Activated naive CD4-positive, alpha-beta T cell treated with anti-CD3 and anti-CD28 coated beads for 36 hours (primary cell): Measurements from ENCODE around the gene TEX50. TPM values are rescaled to one million over a fixed set of nuclear protein-coding genes. Genes with fewer than 3 reads are reported as not detected.
"Not testable (repeated sequence)": the region's sequence is repeated elsewhere in the genome, so short reads cannot be mapped to it uniquely, and the experiment has no call there.

Source experiments
- CTCF ChIA-PET: fragments of 350-600 bp; sonication (Branson Sonifier 250); formaldehyde crosslinking; loops from one replicate; lab custom pipeline; 2021; ENCODE audit warnings: antibody characterized with exemption; lab: Charles Lee
- DNase-seq: peaks from one replicate; pipeline ENCODE4 v3.0.0-alpha.2; 2020
- H3K27ac Mint-ChIP-seq: one replicate; pipeline ENCODE4 v1.8.0; 2021; ENCODE audit warnings: mild to moderate bottlenecking, mixed read lengths
- H3K27me3 Mint-ChIP-seq: one replicate; pipeline ENCODE4 v1.8.0; 2021; ENCODE audit warnings: low read depth, mixed read lengths
- H3K36me3 Mint-ChIP-seq: one replicate; pipeline ENCODE4 v1.8.0; 2021; ENCODE audit warnings: low read depth, mixed read lengths
- H3K4me1 Mint-ChIP-seq: one replicate; pipeline ENCODE4 v1.8.0; 2021; ENCODE audit warnings: low read depth, mixed read lengths
- H3K4me3 Mint-ChIP-seq: one replicate; pipeline ENCODE4 v1.8.0; 2021; ENCODE audit warnings: mild to moderate bottlenecking, moderate library complexity, mixed read lengths
- H3K9me3 Mint-ChIP-seq: one replicate; pipeline ENCODE4 v1.8.0; 2021; ENCODE audit warnings: mixed read lengths
- intact Hi-C: fragments of 100-400 bp; cut with micrococcal nuclease; formaldehyde crosslinking; loops from one replicate; pipeline ENCODE4 v1.15.1; 2023
- total RNA-seq, 2 experiments: library from RNA; stranded (reverse); gene quantifications; one replicate each; pipeline ENCODE4 v1.2.3, GENCODE V29; 2021

Gene TEX50
- total RNA-seq, 2 experiments from 2014 or later, result not detected

DNA sequence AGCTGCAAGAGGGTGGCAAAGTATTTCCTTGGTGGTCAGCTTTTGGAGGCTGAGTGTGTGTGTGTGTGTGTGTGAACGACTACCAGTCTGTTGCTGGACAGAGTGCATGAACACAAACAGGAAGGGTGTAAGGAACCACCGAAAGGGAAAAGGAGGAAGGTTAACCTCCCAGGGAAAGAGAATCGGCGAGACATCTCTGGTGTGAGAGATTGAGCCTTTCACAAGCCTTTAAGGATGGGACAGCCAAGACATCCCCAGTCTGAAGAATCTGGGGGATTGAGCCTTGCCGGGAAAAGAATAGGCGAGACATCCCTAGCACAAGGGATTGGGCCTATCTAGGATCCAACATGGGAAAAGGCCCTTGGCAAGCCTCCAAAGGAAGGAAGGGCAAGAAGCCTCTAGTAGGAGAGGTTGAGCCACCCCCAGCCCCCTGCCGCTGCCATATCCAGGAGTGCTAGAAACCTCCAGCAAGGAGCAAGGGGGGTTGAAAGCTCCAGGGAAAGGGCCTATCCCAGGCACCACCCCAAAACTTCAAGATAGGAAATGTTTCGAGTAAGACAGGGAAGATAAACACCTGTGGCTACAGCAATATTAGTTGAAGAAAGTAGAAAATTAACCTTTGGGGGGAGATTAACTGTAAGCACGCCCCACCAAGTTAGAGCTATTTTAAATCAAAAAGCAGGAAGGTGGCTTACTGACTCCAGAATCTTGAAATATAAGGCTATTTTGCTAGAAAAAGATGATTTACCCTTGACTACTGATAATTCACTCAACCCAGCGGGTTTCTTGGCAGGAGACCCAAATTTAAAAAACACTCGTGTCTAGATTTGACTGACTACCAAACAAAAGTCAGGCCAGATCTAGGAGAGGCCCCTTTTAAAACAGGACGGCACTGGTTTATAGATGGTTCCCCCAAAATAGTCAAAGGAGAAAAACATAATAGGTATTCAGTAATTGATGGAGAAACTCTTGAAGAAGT lies 3.2 kb downstream of the TEX50 start:
- no peak for DNase-seq
- H3K27ac Mint-ChIP-seq, result no peak overlapping the region
- H3K27me3 Mint-ChIP-seq, result no peaks in the 10 kb centered on the region
- peaks cover 10% of the 10 kb centered on the region for H3K9me3 Mint-ChIP-seq
- no peaks in the 10 kb centered on the region for H3K36me3 Mint-ChIP-seq
- H3K4me3 Mint-ChIP-seq, result no peak overlapping the region
- intact Hi-C loops, result no loop called here
- H3K4me1 Mint-ChIP-seq, result no peaks in the 10 kb centered on the region
- CTCF ChIA-PET, result no interaction called here

DNA sequence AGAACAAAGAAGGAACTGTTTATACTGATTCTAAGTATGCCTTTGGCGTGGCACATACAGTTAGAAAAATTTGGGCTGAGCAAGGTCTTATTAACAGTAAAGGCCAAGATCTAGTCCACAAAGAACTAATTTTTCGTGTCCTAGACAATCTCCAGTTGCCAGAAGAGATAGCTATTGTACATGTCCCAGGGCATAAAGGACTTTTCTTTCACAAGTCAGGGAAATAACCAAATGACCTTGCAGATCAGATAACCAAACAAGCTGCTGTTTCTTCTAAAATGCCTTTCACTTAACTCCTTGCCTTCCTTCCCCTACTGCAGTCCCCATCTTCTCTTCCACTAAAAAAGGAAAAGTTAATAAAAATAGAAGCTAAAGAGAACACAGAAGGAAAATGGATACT lies 4.0 kb downstream of the TEX50 start:
- Mint-ChIP-seq H3K9me3 (peaks cover 10% of the 10 kb centered on the region), H3K4me1 (no peaks in the 10 kb centered on the region), H3K4me3 (no peak overlapping the region), H3K36me3 (no peaks in the 10 kb centered on the region), H3K27me3 (no peaks in the 10 kb centered on the region), H3K27ac (no peak overlapping the region)
- no peak for DNase-seq
- intact Hi-C loops, result no loop called here
- CTCF ChIA-PET, result no interaction called here

DNA sequence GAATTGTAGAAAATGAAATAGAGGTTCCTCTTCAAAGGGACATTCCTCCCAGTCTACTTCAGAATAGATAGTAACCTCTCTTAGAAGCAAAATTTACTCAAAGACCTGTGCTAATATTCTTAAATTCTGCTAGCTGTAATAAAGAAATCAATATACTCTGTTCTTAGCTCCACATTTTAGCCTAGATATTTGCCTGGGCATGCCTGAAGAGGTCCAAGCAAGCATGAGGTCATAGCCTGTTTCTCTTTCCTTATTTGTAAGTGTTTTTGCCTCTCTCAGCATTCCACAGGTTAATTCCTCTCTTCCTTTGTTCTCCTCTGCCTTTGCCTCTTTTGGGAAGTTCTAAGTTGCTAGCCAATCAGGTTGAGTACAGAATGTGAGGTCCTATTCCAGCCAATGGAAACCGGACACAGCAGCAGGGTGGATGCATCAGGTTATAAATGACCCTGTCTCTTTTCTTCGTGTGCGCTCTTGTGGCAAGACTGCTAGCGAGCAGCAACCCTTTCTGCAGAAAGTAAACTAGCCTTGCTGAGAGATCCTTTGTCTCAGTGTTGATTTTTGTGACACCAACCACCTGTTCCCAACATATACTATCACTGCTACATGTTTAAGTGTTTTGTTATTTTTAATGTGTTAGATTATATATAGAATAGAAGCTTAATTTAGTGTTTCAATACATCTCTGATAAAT lies 7.5 kb downstream of the TEX50 start:
- H3K4me3 Mint-ChIP-seq, intact Hi-C loops: not testable (repeated sequence)

DNA sequence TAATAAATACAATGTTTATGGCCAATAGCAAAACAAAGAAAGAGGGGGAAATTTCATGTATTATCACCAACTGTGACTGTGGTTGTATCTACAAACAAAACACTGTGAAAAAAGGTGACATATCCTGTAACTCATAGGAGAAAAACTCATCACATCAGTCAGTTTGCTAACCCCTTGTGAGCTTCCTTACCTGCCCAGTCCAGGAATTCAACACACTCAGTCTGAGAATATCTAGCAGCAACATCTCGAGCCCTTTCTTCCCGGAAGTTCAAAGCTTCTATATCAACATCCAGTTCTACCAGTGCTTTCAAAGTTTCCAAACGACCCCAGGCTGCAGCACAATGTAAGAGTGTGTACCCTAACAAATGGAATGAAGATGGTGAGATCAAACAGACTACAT lies 11.5 kb downstream of the TEX50 start:
- Mint-ChIP-seq H3K27ac (no peak overlapping the region), H3K4me1 (no peaks in the 10 kb centered on the region), H3K4me3 (no peak overlapping the region), H3K9me3 (peaks cover 3% of the 10 kb centered on the region), H3K36me3 (no peaks in the 10 kb centered on the region), H3K27me3 (no peaks in the 10 kb centered on the region)
- intact Hi-C loops, result no loop called here
- CTCF ChIA-PET, result no interaction called here
- DNase-seq, result no peak

More for the DNA sequence above, 7.5 kb downstream of the TEX50 start:
- H3K9me3 Mint-ChIP-seq, H3K4me1 Mint-ChIP-seq, H3K36me3 Mint-ChIP-seq, CTCF ChIA-PET, DNase-seq, H3K27me3 Mint-ChIP-seq: not testable (repeated sequence)
- peak overlapping the region; percentile 7 for H3K27ac Mint-ChIP-seq

DNA sequence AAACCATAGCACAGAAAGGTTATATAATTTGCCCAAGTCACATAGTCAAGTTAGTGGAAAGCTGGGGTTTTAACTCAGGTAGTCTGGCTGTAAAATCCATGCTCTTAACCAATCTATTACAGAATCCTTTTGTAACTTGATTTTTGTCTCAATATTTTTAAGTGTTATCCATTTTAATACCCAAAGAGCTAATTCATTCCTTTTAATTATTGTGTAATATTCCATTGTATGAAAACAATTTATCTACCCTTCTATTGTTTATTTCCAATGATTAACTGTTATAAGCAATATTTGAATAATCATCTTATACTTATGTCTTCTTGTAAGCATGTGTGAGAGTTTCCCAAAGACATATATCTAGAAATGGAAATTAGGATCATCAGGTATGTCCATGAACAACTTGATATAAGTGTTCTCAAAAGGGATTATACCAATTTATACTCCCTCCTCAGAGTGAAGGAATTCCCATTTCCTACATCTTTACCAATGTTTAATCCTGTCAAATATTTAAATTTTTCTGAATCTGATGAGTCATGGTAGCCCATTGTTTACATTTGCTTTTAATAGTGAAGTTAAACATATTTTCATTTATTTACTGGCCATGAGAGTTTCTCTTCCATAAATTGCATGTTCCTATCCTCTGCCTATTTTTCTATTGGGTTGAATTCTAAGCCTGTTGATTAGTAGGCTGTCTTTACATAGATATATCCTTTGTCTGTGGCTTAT lies 13.9 kb downstream of the TEX50 start:
- Mint-ChIP-seq H3K27ac (no peak overlapping the region), H3K4me3 (no peak overlapping the region), H3K36me3 (no peaks in the 10 kb centered on the region), H3K27me3 (no peaks in the 10 kb centered on the region), H3K4me1 (no peaks in the 10 kb centered on the region), H3K9me3 (peaks cover 2% of the 10 kb centered on the region)
- intact Hi-C loops, result no loop called here
- DNase-seq, result no peak
- CTCF ChIA-PET, result interaction anchor here (0.6 kb wide), 1 partner anchor 117 kb away, joined by 3 read pairs; no protein-coding TSS in a partner anchor

DNA sequence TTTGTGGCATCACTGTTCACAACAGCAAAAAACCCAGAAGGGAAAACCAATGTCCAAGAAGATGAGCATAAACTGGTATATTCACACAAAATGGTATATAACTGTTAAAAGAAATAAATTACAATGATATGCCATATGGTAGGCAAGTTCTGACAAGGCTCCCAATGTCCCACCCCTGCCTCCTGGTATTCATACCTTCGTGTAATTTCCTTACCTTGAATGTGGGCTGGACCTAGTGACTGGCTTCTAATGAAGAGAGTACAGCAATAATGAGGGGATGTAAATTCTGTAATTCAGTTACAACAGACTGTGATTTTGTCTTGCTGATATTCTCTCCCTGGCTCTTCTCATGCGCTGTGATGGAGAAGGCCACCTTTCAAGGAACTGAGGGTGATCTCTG lies 25.2 kb downstream of the TEX50 start:
- H3K27me3 Mint-ChIP-seq, result no peaks in the 10 kb centered on the region
- CTCF ChIA-PET, result no interaction called here
- no peaks in the 10 kb centered on the region for H3K36me3 Mint-ChIP-seq
- intact Hi-C loops, result no loop called here
- H3K27ac Mint-ChIP-seq, result no peak overlapping the region
- H3K4me1 Mint-ChIP-seq, result no peaks in the 10 kb centered on the region
- no peak overlapping the region for H3K4me3 Mint-ChIP-seq
- no peaks in the 10 kb centered on the region for H3K9me3 Mint-ChIP-seq
- no peak for DNase-seq

DNA sequence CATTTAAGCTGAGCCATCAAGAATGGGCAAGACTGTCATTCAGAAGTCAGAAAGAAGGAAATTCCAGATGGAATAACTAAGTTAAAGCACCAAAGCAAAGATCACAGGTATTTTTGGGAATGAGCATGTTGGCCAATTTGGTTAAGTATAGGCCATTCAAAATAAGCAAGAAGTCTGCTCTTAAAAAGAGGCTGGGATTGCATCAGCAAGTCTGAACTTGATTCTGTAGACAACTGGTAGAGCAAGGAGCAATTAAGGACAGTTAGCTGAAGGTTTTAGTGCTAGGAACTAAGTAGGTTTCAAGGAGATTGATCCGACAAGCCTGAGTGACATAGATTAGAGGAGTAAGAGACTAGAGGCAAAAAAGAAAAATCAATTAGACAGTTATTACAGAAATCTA lies 26.1 kb downstream of the TEX50 start:
- no peaks in the 10 kb centered on the region for H3K36me3 Mint-ChIP-seq
- H3K9me3 Mint-ChIP-seq, result no peaks in the 10 kb centered on the region
- CTCF ChIA-PET, result no interaction called here
- H3K27ac Mint-ChIP-seq, result no peak overlapping the region
- H3K4me1 Mint-ChIP-seq, result no peaks in the 10 kb centered on the region
- no peak for DNase-seq
- intact Hi-C loops, result no loop called here
- H3K4me3 Mint-ChIP-seq, result no peak overlapping the region
- no peaks in the 10 kb centered on the region for H3K27me3 Mint-ChIP-seq

DNA sequence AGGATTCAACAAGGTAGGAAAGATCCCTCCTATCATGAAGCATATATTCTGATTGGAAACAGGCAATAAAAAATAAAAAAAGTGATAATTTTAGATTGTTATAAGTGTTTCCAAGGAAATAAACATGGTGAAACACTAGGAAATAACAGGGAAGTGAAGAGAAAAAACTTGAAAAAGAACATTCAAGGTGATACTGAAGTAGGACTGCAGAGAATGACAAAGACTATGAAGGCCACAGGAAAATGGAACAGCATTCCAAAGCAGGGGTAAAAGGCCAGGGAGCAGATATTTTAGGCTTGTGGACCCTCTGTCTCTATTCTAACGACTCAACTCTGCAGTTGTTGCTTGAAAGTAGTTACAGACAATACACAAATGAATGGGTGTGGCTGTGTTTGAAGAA lies 26.6 kb downstream of the TEX50 start:
- Mint-ChIP-seq H3K36me3 (no peaks in the 10 kb centered on the region), H3K9me3 (no peaks in the 10 kb centered on the region), H3K4me3 (no peak overlapping the region), H3K27ac (no peak overlapping the region), H3K27me3 (no peaks in the 10 kb centered on the region), H3K4me1 (no peaks in the 10 kb centered on the region)
- DNase-seq, result no peak
- CTCF ChIA-PET, result no interaction called here
- intact Hi-C loops, result no loop called here

DNA sequence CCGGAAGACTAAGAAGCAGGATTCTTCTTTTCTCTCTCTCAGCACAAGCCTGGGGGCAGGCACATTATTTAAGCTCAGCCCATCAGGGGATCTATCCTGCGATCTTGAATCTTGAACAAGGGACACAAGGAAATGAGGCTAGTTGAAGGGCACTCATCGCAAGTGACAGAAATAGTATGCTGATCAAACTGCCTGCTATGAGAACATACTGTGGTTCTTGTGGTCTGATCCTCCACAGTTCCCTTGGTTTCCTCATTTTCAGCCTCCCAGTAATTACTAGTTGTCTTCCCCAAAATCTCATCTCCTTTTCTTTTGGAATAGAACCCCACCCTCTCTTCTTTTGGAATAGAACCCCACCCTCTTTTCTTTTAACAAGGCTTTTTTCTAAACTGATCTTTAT lies 28.0 kb downstream of the TEX50 start:
- intact Hi-C loops, result no loop called here

DNA sequence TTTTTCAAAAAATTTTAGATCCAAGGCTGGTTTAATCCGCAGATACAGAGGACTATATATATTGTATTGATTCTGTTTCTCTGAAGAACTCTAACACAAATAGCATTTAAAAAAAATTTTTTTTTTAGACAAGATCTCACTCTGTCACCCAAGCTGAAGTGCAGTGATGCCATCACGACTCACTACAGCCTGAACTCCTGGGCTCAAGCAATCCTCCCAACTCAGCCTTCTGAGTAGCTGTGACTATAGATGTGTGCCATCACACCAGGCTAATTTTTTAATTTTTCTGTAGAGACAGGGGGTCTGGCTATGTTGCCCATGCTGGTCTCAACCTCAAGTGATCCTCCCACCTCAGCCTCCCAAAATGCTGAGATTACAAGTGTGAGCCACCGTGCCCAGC lies 31.5 kb downstream of the TEX50 start:
- H3K27me3 Mint-ChIP-seq, result peaks cover 30% of the 10 kb centered on the region
- H3K4me3 Mint-ChIP-seq, result no peak overlapping the region
- H3K4me1 Mint-ChIP-seq, result peaks cover 13% of the 10 kb centered on the region
- H3K36me3 Mint-ChIP-seq, result peaks cover 2% of the 10 kb centered on the region
- no peak overlapping the region for H3K27ac Mint-ChIP-seq
- CTCF ChIA-PET, result interaction anchor here (0.5 kb wide), 1 partner anchor 487 kb away, joined by 3 read pairs; no protein-coding TSS in a partner anchor
- no peak for DNase-seq
- no peaks in the 10 kb centered on the region for H3K9me3 Mint-ChIP-seq
- intact Hi-C loops, result no loop called here

More for the DNA sequence above, 28.0 kb downstream of the TEX50 start:
- DNase-seq, result no peak
- Mint-ChIP-seq H3K27me3 (peaks cover 6% of the 10 kb centered on the region), H3K27ac (no peak overlapping the region), H3K9me3 (no peaks in the 10 kb centered on the region), H3K36me3 (no peaks in the 10 kb centered on the region), H3K4me1 (no peaks in the 10 kb centered on the region), H3K4me3 (no peak overlapping the region)
- CTCF ChIA-PET, result no interaction called here

DNA sequence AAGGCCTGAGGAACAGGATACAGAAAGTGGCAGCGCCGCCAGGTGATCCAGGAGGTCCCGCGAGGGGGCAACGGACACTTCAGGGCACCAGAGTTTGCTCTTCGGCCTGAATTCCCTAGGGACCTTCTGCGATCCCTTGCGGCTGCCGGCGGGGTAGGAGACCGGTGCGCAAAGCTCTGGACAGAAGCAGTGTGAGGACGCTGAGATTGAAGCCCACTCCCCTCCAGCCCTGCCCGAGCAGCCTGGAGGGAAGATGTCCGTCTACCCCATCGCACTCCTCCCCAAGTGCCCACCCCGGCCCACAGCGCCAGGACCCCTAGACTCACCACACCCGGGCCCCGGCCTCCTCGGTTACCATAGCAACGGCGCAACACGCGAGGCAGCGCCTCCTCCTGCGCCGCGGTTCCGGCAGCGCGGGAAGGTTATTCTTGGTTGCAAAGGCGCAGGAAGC lies 34.4 kb downstream of the TEX50 start, which contains the start of gene ANKRD45:
Gene ANKRD45 (minus strand): TSS at position 361 of the 451 bp plus-strand sequence. CDS start 10,433 bp downstream, outside the sequence.
- intact Hi-C loops, result no loop called here
- peak; percentile 29 for DNase-seq
- Mint-ChIP-seq H3K4me3 (peak within 1 kb of the TSS; percentile 53), H3K9me3 (no peaks in the 10 kb centered on the region), H3K36me3 (peaks cover 2% of the 10 kb centered on the region), H3K27me3 (peaks cover 30% of the 10 kb centered on the region), H3K27ac (no peak within 1 kb of the TSS), H3K4me1 (peaks cover 13% of the 10 kb centered on the region)
- CTCF ChIA-PET, result no interaction called here

DNA sequence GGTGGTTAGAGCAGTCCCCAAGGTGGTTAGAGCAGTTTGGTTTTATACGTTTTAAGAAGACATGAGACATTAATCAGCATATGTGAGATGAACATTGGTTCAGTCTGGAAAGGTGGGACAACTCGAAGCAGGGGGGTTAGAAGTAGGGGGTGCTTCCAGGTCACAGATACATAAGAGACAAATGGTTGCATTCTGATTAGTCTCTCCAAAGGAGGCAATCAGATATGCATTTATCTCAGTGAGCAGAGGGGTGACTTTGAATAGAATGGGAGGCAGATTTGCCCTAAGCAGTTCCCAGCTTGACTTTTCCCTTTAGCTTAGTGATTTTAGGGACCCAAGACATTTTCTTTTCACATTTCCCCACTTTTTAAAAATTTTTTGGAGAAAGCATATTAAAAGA lies 39.4 kb downstream of the TEX50 start:
- H3K4me1 Mint-ChIP-seq, H3K36me3 Mint-ChIP-seq, H3K4me3 Mint-ChIP-seq, intact Hi-C loops, H3K9me3 Mint-ChIP-seq, DNase-seq, CTCF ChIA-PET, H3K27ac Mint-ChIP-seq: not testable (repeated sequence)
- H3K27me3 Mint-ChIP-seq, result peaks cover 13% of the 10 kb centered on the region
